ENCODE data around the gene TMUB1.

GRCh38 chr7:151063212-151063561 is 20.1 kb downstream of the TMUB1 start:
- no peak for TF ChIP-seq POLR2AphosphoS2 (conservative IDR thresholded peaks at IDR 0.05; ENCODE audit: low read length)
- TF ChIP-seq CTCF (IDR thresholded peaks at IDR 0.05): no peak
- TF ChIP-seq RCOR1 (IDR thresholded peaks at IDR 0.05; ENCODE audit: low read depth, low read length): no peak
